HG03521 (cell line): ENCODE results near the gene PTTG1IP.

Experiments
- ATAC-seq: cut with Tn5 transposase; IDR thresholded peaks from one replicate; pipeline ENCODE4 v1.9.1; 2021; ENCODE audit warnings: mild to moderate bottlenecking, moderate library complexity; ENCODE audit not compliant: unreplicated experiment

Gene PTTG1IP

GRCh38 chr21:44828362-44829056 is 45.0 kb downstream of the PTTG1IP start:
- ATAC-seq: no peak

- no peak for ATAC-seq
These were observed 50.3 kb downstream of the PTTG1IP start for GRCh38 chr21:44823179-44823660.

- ATAC-seq: no peak
These were observed 50.9 kb downstream of the PTTG1IP start for GRCh38 chr21:44822484-44823178.

- no peak for ATAC-seq
These were observed 52.6 kb downstream of the PTTG1IP start for GRCh38 chr21:44820851-44821250.

- ATAC-seq: no peak
These were observed 53.9 kb downstream of the PTTG1IP start for GRCh38 chr21:44819283-44820243.

- no peak for ATAC-seq
These were observed 54.9 kb downstream of the PTTG1IP start for GRCh38 chr21:44818640-44819011.

GRCh38 chr21:44817914-44818639 is 55.4 kb downstream of the PTTG1IP start, which contains the start of gene SUMO3:
SUMO3 (minus strand) TSS chr21:44818062; CDS start chr21:44817968, 94 bp downstream.
- ATAC-seq: peak; percentile 61

GRCh38 chr21:44817506-44817880 is 56.0 kb downstream of the PTTG1IP start:
- peak; percentile 73 for ATAC-seq

GRCh38 chr21:44816761-44817505 is 56.6 kb downstream of the PTTG1IP start:
- ATAC-seq: no peak

- ATAC-seq: no peak
These were observed 57.5 kb downstream of the PTTG1IP start for GRCh38 chr21:44815852-44816628.

GRCh38 chr21:44815225-44815624 is 58.3 kb downstream of the PTTG1IP start:
- ATAC-seq: no peak

- no peak for ATAC-seq
These were observed 58.9 kb downstream of the PTTG1IP start for GRCh38 chr21:44814498-44815023.

- ATAC-seq: no peak
These were observed 59.8 kb downstream of the PTTG1IP start for GRCh38 chr21:44813727-44814126.

- no peak for ATAC-seq
These were observed 60.3 kb downstream of the PTTG1IP start for GRCh38 chr21:44813149-44813548.

GRCh38 chr21:44812640-44813039 is 60.9 kb downstream of the PTTG1IP start:
- no peak for ATAC-seq

GRCh38 chr21:44810779-44811178 is 62.7 kb downstream of the PTTG1IP start:
- ATAC-seq: no peak

GRCh38 chr21:44805859-44806258 is 67.6 kb downstream of the PTTG1IP start:
- no peak for ATAC-seq

GRCh38 chr21:44805226-44805625 is 68.3 kb downstream of the PTTG1IP start:
- ATAC-seq: no peak

- ATAC-seq: no peak
These were observed 68.7 kb downstream of the PTTG1IP start for GRCh38 chr21:44804762-44805161.
